Sciatic nerve (tissue), 2 donors: ENCODE measurements around the gene UNC13C. TPM values are rescaled to one million over a fixed set of nuclear protein-coding genes. Genes with fewer than 3 reads are reported as not detected.
"Not testable (repeated sequence)": the region's sequence is repeated elsewhere in the genome, so short reads cannot be mapped to it uniquely, and the experiment has no call there.

Experiments used
- ATAC-seq: fragments of 200-7000 bp; cut with Tn5 transposase; one replicate; pipeline ENCODE4 v1.9.1; 2020; ENCODE audit warnings: mild to moderate bottlenecking, moderate library complexity
- DNase-seq: peaks from one replicate; pipeline ENCODE4 v3.0.0-alpha.2; 2020; ENCODE audit warnings: low spot score
- intact Hi-C: fragments of 100-400 bp; cut with DNase I; formaldehyde crosslinking; loops from one replicate; pipeline ENCODE4 v1.14.2; 2022
- total RNA-seq: library from RNA; stranded (reverse); fragmentation: NEBNext Ultra II Directional; extraction: Animal tissue kit (Norgen Biotek cat#: 25700); gene quantifications from one replicate; pipeline ENCODE4 v1.2.1, GENCODE V29; 2021
- donor health status: DM: no; HTN: no; CAD: no.
- donor health status: DM: no; HTN: no; CAD: no.

UNC13C gene
- total RNA-seq, 1 donor from 2014 or later: 0.04 TPM

GRCh38 chr15:54364961-54365360 is 386.7 kb downstream of the UNC13C start:
- DNase-seq (no peak), ATAC-seq (no peak)
- intact Hi-C loops: no loop called here

- no peak for ATAC-seq
These were observed 395.1 kb downstream of the UNC13C start for GRCh38 chr15:54373332-54373731.

DNA sequence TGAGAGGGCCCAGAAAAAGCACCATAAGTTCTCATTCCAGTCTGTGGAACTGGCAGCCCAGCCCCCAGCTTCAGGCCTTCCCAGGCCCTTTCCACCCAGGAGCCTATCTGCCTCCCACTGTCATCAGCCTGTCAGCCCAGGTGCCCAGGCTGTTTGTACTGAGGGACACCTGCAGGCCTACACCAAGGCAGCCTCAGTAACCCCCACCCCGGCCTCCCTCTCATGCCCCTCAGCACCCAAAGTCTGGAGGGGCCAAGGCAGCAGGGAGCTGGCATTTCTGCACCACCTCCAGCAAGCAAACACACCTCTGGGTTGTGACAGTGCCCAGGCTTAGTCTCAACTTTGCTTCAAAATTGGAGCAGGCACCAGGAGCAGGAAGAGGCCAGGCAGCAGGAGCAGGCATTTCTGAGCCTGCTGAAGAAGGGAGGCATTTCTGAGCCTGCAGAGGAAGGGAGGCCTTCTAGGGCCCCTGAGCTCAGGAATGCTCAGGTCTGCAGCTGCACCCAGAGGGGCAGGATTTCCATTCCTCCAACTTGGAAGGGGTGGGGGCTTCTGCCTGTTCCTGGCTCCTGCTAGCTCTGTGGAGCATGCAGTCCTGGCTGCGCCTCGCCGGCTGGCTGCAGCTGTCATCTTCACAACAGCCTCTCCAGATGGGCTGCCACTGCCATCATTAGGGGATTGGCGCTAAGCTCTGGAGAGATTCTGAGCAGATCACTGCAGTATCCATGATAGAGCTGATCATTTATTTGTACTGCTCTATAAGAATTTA is 396.1 kb downstream of the UNC13C start:
- ATAC-seq: no peak
- DNase-seq: no peak
- intact Hi-C loops: no loop called here

More at GRCh38 chr15:54373332-54373731, 395.1 kb downstream of the UNC13C start:
- intact Hi-C loops: no loop called here
- no peak for DNase-seq

GRCh38 chr15:54387799-54388198 is 409.6 kb downstream of the UNC13C start:
- ATAC-seq (no peak), DNase-seq (no peak)
- intact Hi-C loops: no loop called here

- ATAC-seq: no peak
- intact Hi-C loops: no loop called here
- no peak for DNase-seq
These were observed 410.5 kb downstream of the UNC13C start for GRCh38 chr15:54388746-54389145.

DNA sequence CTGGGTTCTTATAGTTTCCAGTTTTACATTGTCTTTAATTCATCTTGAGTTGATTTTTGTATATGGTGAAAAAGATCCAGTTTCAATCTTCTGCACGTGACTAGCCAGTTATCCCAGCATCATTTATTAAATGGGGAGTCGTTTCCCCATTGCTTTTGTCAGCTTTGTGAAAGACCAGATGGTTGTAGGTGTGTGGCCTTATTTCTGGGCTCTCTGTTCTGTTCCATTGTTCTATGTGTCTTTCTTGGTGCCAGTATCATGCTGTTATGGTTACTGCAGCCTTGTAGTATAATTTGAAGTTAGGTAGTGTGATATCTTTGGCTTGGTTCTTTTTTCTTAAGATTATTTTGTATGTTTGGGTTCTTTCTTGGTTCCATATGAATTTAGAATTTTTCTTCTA is 432.2 kb downstream of the UNC13C start:
- DNase-seq: no peak
- intact Hi-C loops: no loop called here
- no peak for ATAC-seq

DNA sequence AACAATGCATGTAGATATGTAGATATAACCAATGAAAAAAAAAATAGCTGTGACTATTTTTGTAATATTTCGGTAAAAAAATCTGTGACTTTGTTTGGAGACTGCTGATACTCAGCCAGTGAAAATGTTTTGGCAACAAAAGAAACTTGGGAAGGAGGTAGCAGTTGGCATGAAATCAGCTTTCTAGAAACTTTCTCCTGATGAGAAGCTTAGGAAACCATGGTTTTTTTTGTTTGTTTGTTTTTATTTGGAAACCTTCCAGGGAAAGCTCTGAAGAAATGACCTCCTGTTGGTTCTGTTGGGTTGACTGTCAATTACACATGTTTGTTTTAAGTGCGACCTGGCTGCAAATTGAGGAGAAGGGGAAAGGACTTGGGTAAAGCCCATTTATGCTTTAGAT is 445.9 kb downstream of the UNC13C start:
- intact Hi-C loops: no loop called here
- ATAC-seq (no peak), DNase-seq (no peak)

DNA sequence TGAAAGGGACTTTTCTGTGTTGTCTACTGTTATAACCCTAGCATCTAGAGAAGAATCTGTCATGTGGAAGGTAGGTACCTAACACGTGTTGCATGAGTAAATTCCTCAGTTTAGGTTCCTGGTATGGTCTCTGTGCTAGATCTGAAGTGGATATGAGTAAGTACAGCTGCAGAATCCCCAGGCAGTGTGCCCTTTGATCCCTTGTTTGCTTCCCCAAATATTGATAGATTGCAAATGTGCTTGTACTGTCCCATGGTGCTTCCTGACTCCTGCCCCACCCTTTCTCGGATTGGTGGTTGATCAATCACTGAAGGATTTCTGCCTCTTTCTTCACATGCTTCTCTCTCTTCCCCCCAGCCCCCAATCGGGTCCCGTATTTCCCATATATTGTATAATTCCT is 450.4 kb downstream of the UNC13C start:
- ATAC-seq: no peak
- intact Hi-C loops: loop anchor here (5.0 kb wide), 1 partner anchor 1011 kb away; no protein-coding TSS in a partner anchor

GRCh38 chr15:54450288-54450687 is 472.0 kb downstream of the UNC13C start:
- DNase-seq, ATAC-seq, intact Hi-C loops: not testable (repeated sequence)

More for the DNA sequence above, 450.4 kb downstream of the UNC13C start:
- DNase-seq: no peak

DNA sequence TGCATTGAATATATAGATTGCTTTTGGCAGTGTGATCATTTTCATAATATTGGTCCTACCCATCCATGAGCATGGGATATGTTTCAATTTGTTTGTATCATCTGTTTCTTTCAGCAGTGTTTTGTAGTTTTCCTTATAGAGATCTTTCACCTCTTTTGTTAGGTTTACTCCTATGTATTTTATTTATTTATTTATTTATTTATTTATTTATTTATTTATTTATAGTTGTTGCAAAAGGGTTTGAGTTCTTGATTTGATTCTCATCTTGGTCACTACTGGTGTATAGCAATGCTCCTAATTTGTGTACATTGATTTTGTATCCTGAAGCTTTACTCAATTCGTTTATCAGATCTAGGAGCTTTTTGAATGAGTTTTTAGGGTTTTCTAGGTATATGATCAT is 478.2 kb downstream of the UNC13C start:
- ATAC-seq (no peak), DNase-seq (no peak)
- intact Hi-C loops: no loop called here

- intact Hi-C loops: no loop called here
- ATAC-seq: no peak
- DNase-seq: no peak
These were observed 484.3 kb downstream of the UNC13C start for GRCh38 chr15:54462511-54462913.

DNA sequence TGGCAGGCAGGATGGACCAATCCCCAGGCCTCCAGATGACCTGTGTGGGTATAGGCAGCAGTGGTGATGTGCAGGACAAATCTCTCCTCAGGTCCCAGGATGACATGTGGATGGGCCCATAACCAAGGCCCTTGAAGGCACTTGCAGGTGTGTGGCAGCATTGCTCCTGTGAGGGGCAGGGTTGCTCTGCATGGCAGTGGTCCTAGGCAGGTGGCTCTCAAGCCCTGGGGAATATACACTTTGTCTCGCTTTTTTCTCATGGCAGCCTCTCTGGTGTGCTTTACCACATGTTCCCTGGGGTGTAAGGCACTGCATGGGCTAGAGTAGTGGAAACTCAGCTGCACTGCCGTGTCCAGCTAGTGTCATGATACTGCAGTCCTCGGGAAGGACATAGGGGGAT is 503.6 kb downstream of the UNC13C start:
- ATAC-seq (no peak), DNase-seq (no peak)
- intact Hi-C loops: no loop called here

- DNase-seq: no peak
- intact Hi-C loops: no loop called here
- no peak for ATAC-seq
These were observed 504.0 kb downstream of the UNC13C start for GRCh38 chr15:54482251-54482650.

DNA sequence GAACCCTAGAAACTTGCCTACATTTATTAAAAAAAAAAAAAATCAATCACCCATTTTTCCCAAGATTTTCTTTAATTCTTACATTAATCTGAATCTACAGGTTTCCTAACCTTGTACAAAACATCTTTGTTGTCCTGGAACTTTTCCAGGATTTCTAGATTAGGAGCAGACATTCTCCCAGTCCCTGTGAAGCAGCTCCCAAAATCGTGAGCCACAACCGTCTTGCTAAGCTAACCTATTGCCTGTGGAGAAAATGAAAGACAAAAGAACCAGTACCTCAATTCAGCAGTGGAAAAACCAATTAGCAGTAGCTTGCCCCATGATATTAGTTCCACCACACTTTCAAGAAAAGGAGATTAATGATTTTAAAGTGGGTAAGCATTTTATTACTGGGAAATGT is 522.1 kb downstream of the UNC13C start:
- intact Hi-C loops: no loop called here
- ATAC-seq: no peak
- DNase-seq: no peak

- no peak for ATAC-seq
- intact Hi-C loops: no loop called here
- DNase-seq: no peak
These were observed 524.3 kb downstream of the UNC13C start for GRCh38 chr15:54502416-54503075.

- ATAC-seq (no peak), DNase-seq (no peak)
- intact Hi-C loops: no loop called here
These were observed 526.5 kb downstream of the UNC13C start for GRCh38 chr15:54504695-54505094.

- no peak for ATAC-seq
These were observed 528.8 kb downstream of the UNC13C start for GRCh38 chr15:54506977-54507524.

GRCh38 chr15:54514601-54515000 is 536.4 kb downstream of the UNC13C start:
- intact Hi-C loops: no loop called here
- DNase-seq (no peak), ATAC-seq (no peak)

More at GRCh38 chr15:54506977-54507524, 528.8 kb downstream of the UNC13C start:
- intact Hi-C loops: no loop called here
- no peak for DNase-seq

GRCh38 chr15:54515664-54516582 is 537.7 kb downstream of the UNC13C start:
- ATAC-seq (no peak), DNase-seq (no peak)
- intact Hi-C loops: no loop called here
